A549 (cell line): ENCODE data around the gene SLC51A. TPM values are rescaled to one million over a fixed set of nuclear protein-coding genes. Genes with fewer than 3 reads are reported as not detected.

Experiments used
- ATAC-seq, 2 experiments: fragments of 200-7000 bp in 1 of 2; fragments of >200 bp in 1 of 2; cut with Nextera tagmentation in 1 of 2; cut with Tn5 transposase in 1 of 2; 3 replicates each; pipeline versions ENCODE4 v1.8.0 to v1.9.1; 2018 to 2020; ENCODE audit warnings: mild to moderate bottlenecking in 1 of 2, moderate library complexity in 1 of 2
- CTCF ChIA-PET: fragments of 300-600 bp; sonication (Branson Sonifier 250); formaldehyde crosslinking; extraction: SDS; loops from one replicate; lab custom pipeline; 2021; ENCODE audit warnings: antibody characterized with exemption, inconsistent platforms; lab: Yijun Ruan, JAX
- POLR2A ChIA-PET: fragments of 350-600 bp; formaldehyde crosslinking; extraction: SDS; loops from one replicate; lab custom pipeline; 2021; ENCODE audit warnings: antibody characterized with exemption, inconsistent platforms; lab: Yijun Ruan, JAX
- DNase-seq, 2 experiments: peaks; one replicate each; pipeline versions ENCODE4 v3.0.0 to v3.0.0-alpha.2; 2011 to 2016; ENCODE audit warnings: low read depth in 1 of 2, low spot score in 1 of 2
- FAIRE-seq: peaks from 2 replicates; lab custom pipeline; 2011; peaks lifted over from hg19 to GRCh38; lab: Jason Lieb, UNC
- H3K27ac ChIP-seq, 2 experiments: fragments of >200 bp; sonication (Bioruptor Twin); formaldehyde crosslinking; 3 replicates each; pipeline ENCODE4 v1.5.1; 2016 to 2017
- H3K4me1 ChIP-seq: fragments of >200 bp; sonication (Bioruptor Twin); formaldehyde crosslinking; 3 replicates; pipeline ENCODE4 v1.6.1; 2016
- H3K4me2 ChIP-seq: fragments of >200 bp; sonication (Bioruptor Twin); formaldehyde crosslinking; 3 replicates; pipeline ENCODE4 v1.6.1; 2016
- H3K4me3 ChIP-seq: fragments of >200 bp; sonication (Bioruptor Twin); formaldehyde crosslinking; 3 replicates; pipeline ENCODE4 v1.5.1; 2016
- H3K9me3 ChIP-seq: fragments of >200 bp; sonication (Bioruptor Twin); formaldehyde crosslinking; 3 replicates; pipeline ENCODE4 v1.6.1; 2016
- BHLHE40 ChIP-seq: IDR thresholded peaks from 2 replicates; pipeline ENCODE4 v1.6.1; 2012; ENCODE audit warnings: low read depth, low read length, inconsistent platforms
- CBX2 ChIP-seq: fragments of 200-600 bp; sonication (generic); IDR thresholded peaks from 2 replicates; pipeline ENCODE4 v1.6.1; 2016; ENCODE audit warnings: low read depth, mild to moderate bottlenecking, borderline replicate concordance
- CEBPB ChIP-seq, 2 experiments: fragments of >200 bp in 1 of 2; sonication (Bioruptor Twin) in 1 of 2; formaldehyde crosslinking in 1 of 2; IDR thresholded peaks; 2 replicates each; pipeline ENCODE4 v1.6.1; 2012 to 2016
- CHD2 ChIP-seq: fragments of 150-350 bp; IDR thresholded peaks from 2 replicates; pipeline ENCODE4 v1.6.1; 2014; ENCODE audit warnings: low read length; ENCODE audit not compliant: partially characterized antibody
- CHD4 ChIP-seq: fragments of 200-600 bp; sonication (generic); IDR thresholded peaks from 2 replicates; pipeline ENCODE4 v1.6.1; 2016; ENCODE audit warnings: antibody characterized with exemption, mild to moderate bottlenecking, borderline replicate concordance
- CTCF ChIP-seq: fragments of >200 bp; sonication (Bioruptor Twin); formaldehyde crosslinking; IDR thresholded peaks from 3 replicates; pipeline ENCODE4 v1.5.1; 2016
- EHF ChIP-seq: fragments of 250-450 bp; sonication (Bioruptor Pico); IDR thresholded peaks from 2 replicates; pipeline ENCODE4 v1.5.0; 2020; ENCODE audit warnings: mild to moderate bottlenecking
- ELK1 ChIP-seq: fragments of 150-350 bp; IDR thresholded peaks from 2 replicates; pipeline ENCODE4 v1.6.1; 2014; ENCODE audit warnings: low read depth, mild to moderate bottlenecking, low read length
- ESRRA ChIP-seq: fragments of 150-350 bp; IDR thresholded peaks from 2 replicates; pipeline ENCODE4 v1.6.1; 2014; ENCODE audit warnings: mild to moderate bottlenecking, low read length, borderline replicate concordance
- FOSL2 ChIP-seq, 2 experiments: fragments of 450-650 bp in 1 of 2; fragments of >200 bp in 1 of 2; sonication (Bioruptor Twin) in 1 of 2; formaldehyde crosslinking; IDR thresholded peaks; 2 replicates each; pipeline versions ENCODE4 v1.5.0 to v1.6.1; 2016 to 2020; ENCODE audit warnings: mild to moderate bottlenecking in 1 of 2, moderate library complexity in 1 of 2
- FOXS1 ChIP-seq: fragments of 250-450 bp; sonication (Bioruptor Pico); IDR thresholded peaks from 2 replicates; pipeline ENCODE4 v1.5.0; 2020; ENCODE audit warnings: mild to moderate bottlenecking, moderate library complexity
- GATA3 ChIP-seq: IDR thresholded peaks from 2 replicates; pipeline ENCODE4 v1.6.1; 2012; ENCODE audit warnings: borderline replicate concordance
- HEYL ChIP-seq: fragments of 250-450 bp; sonication (Bioruptor Pico); IDR thresholded peaks from 2 replicates; pipeline ENCODE4 v1.8.0; 2021; ENCODE audit warnings: mild to moderate bottlenecking, moderate library complexity
- HOXB5 ChIP-seq: fragments of 250-450 bp; sonication (Bioruptor Pico); IDR thresholded peaks from 2 replicates; pipeline ENCODE4 v1.5.0; 2020; ENCODE audit warnings: mild to moderate bottlenecking, moderate library complexity
- MYC ChIP-seq: IDR thresholded peaks from 2 replicates; pipeline ENCODE4 v1.6.1; 2012; ENCODE audit warnings: mild to moderate bottlenecking, inconsistent platforms, low read length, improper control_type of control experiment, borderline replicate concordance
- NPAS2 ChIP-seq: fragments of 250-450 bp; sonication (Bioruptor Pico); IDR thresholded peaks from 2 replicates; pipeline ENCODE4 v1.8.0; 2022; ENCODE audit warnings: mild to moderate bottlenecking, moderate library complexity, borderline replicate concordance
- NR3C1 ChIP-seq: fragments of >200 bp; sonication (Bioruptor Twin); formaldehyde crosslinking; IDR thresholded peaks from 3 replicates; pipeline ENCODE4 v1.6.1; 2017
- POLR2A ChIP-seq: IDR thresholded peaks from 2 replicates; pipeline ENCODE4 v1.6.1; 2012; ENCODE audit warnings: mild to moderate bottlenecking, low read length
- RARB ChIP-seq: fragments of 250-450 bp; sonication (Bioruptor Pico); IDR thresholded peaks from 2 replicates; pipeline ENCODE4 v1.8.0; 2021; ENCODE audit warnings: mild to moderate bottlenecking, moderate library complexity
- SMC3 ChIP-seq: fragments of >200 bp; sonication (Bioruptor Twin); formaldehyde crosslinking; IDR thresholded peaks from 3 replicates; pipeline ENCODE4 v1.6.1; 2018; ENCODE audit warnings: inconsistent platforms
- SREBF2 ChIP-seq: fragments of 450-650 bp; IDR thresholded peaks from 2 replicates; pipeline ENCODE4 v1.6.1; 2014; ENCODE audit warnings: mild to moderate bottlenecking, moderate library complexity
- ZC3H11A ChIP-seq: fragments of 450-650 bp; IDR thresholded peaks from 2 replicates; pipeline ENCODE4 v1.6.1; 2014; ENCODE audit warnings: antibody characterized with exemption, mild to moderate bottlenecking
- ZFP36 ChIP-seq: fragments of 450-650 bp; IDR thresholded peaks from 2 replicates; pipeline ENCODE4 v1.6.1; 2014; ENCODE audit warnings: borderline replicate concordance; ENCODE audit not compliant: partially characterized antibody
- WGBS: methylation state at CpG from one replicate; pipeline ENCODE4 v1.1.6; 2017; ENCODE audit errors: missing lambda C conversion rate; 5-methylcytosine and 5-hydroxymethylcytosine counted together
- polyA plus RNA-seq, 4 experiments: library from polyadenylated mRNA; depleted of rRNA in 3 of 4; stranded (reverse); fragments of >200 nt; fragmentation: RNase III in 1 of 4; extraction: RNeasy Plus Mini Kit Qiagen cat#74134 plus additional on column Dnase treatment in 1 of 4; gene quantifications; 2 replicates in 3 of 4; 3 replicates in 1 of 4; pipeline ENCODE4 v1.2.3, GENCODE V29; 2011 to 2017
- TF ChIP-seq, protein P1 (sequence below): IDR thresholded peaks from 2 replicates; pipeline ENCODE4 v1.6.1; 2012; ENCODE audit warnings: low read depth, borderline replicate concordance
- TF ChIP-seq, protein P2 (sequence below): fragments of 250-450 bp; sonication (Bioruptor Pico); IDR thresholded peaks from 2 replicates; pipeline ENCODE4 v1.5.0; 2021; ENCODE audit warnings: mild to moderate bottlenecking, moderate library complexity, borderline replicate concordance
- TF ChIP-seq, protein P3 (sequence below): fragments of 200-600 bp; sonication (generic); IDR thresholded peaks from 2 replicates; pipeline ENCODE4 v1.6.1; 2016; ENCODE audit warnings: antibody characterized with exemption, mild to moderate bottlenecking, moderate library complexity

SLC51A gene
- polyA plus RNA-seq, 2 of the 4 experiments (the other 2 are of a cell fraction): not detected

DNA sequence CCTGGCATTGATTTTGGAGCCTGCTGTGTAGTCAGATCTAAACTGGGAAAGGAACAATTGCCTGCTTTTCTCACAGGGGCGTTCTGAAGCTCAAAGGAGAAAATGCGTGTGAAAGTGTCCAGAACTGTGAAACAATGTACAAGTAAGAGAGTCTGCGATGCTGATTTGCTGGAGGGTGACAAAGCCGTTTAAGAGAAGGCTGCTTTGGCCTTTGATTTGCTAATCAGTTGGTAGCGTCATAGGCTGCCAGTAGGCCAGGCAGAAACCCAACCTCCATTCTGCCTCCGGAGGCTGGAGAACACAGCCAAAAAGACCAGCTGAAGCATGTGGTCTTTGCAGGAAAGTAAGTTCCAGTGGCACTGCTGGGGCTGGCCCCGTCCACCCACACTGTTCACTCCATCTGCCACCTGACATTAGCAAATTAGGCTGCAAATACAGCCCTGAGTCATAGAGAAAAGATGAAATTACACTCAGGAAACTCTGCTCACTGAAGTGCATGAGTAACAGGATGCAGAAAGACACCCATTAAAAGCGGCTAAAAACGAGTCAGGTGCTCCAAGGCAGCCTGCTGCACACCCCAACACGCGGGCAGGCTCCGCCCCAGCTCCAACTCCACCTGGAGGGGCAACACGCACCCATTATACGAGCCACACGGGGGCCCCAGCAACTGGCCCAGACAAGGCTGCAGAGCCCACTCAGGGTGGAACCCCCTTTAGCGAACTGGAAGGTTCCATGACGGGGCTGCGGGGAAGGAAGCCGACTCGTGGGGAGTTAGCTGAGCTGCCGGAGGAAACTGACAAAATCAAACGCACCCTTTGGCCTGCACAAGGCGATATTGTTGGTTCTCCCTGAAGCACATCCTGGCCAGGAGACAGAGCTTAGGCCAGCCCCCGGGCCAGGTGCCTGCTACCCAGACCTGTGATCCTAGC lies 36.7 kb upstream of the SLC51A start:
- DNase-seq: no peak
- FAIRE-seq: no peak
- ChIA-PET CTCF (no interaction called here), POLR2A (no interaction called here)
- Histone ChIP-seq H3K4me2 (no peak overlapping the region), H3K27ac (no peak overlapping the region), H3K4me3 (no peak overlapping the region), H3K9me3 (no peaks in the 10 kb centered on the region), H3K4me1 (no peaks in the 10 kb centered on the region)
- ATAC-seq: no peak
- WGBS: 68% methylated on average over 21 of the region's 24 CpGs
- TF ChIP-seq NR3C1 (no peak), POLR2A (no peak), GATA3 (no peak), CBX2 (no peak), ZC3H11A (no peak), BHLHE40 (no peak), CEBPB (IDR thresholded peaks at IDR 0.05) (no peak), SMC3 (no peak), EHF (CRISPR knock-in tag) (no peak), NPAS2 (CRISPR knock-in tag) (no peak), MYC (no peak), HEYL (no peak), ZFP36 (no peak), FOSL2 (IDR thresholded peaks at IDR 0.05) (no peak), FOSL2 (CRISPR knock-in tag; IDR thresholded peaks at IDR 0.05) (no peak), HOXB5 (no peak)
- TF ChIP-seq, protein P1, sequence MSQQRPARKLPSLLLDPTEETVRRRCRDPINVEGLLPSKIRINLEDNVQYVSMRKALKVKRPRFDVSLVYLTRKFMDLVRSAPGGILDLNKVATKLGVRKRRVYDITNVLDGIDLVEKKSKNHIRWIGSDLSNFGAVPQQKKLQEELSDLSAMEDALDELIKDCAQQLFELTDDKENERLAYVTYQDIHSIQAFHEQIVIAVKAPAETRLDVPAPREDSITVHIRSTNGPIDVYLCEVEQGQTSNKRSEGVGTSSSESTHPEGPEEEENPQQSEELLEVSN: no peak
- TF ChIP-seq, protein P2, sequence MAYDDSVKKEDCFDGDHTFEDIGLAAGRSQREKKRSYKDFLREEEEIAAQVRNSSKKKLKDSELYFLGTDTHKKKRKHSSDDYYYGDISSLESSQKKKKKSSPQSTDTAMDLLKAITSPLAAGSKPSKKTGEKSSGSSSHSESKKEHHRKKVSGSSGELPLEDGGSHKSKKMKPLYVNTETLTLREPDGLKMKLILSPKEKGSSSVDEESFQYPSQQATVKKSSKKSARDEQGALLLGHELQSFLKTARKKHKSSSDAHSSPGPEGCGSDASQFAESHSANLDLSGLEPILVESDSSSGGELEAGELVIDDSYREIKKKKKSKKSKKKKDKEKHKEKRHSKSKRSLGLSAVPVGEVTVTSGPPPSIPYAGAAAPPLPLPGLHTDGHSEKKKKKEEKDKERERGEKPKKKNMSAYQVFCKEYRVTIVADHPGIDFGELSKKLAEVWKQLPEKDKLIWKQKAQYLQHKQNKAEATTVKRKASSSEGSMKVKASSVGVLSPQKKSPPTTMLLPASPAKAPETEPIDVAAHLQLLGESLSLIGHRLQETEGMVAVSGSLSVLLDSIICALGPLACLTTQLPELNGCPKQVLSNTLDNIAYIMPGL (CRISPR knock-in tag): no peak
- TF ChIP-seq, protein P3, sequence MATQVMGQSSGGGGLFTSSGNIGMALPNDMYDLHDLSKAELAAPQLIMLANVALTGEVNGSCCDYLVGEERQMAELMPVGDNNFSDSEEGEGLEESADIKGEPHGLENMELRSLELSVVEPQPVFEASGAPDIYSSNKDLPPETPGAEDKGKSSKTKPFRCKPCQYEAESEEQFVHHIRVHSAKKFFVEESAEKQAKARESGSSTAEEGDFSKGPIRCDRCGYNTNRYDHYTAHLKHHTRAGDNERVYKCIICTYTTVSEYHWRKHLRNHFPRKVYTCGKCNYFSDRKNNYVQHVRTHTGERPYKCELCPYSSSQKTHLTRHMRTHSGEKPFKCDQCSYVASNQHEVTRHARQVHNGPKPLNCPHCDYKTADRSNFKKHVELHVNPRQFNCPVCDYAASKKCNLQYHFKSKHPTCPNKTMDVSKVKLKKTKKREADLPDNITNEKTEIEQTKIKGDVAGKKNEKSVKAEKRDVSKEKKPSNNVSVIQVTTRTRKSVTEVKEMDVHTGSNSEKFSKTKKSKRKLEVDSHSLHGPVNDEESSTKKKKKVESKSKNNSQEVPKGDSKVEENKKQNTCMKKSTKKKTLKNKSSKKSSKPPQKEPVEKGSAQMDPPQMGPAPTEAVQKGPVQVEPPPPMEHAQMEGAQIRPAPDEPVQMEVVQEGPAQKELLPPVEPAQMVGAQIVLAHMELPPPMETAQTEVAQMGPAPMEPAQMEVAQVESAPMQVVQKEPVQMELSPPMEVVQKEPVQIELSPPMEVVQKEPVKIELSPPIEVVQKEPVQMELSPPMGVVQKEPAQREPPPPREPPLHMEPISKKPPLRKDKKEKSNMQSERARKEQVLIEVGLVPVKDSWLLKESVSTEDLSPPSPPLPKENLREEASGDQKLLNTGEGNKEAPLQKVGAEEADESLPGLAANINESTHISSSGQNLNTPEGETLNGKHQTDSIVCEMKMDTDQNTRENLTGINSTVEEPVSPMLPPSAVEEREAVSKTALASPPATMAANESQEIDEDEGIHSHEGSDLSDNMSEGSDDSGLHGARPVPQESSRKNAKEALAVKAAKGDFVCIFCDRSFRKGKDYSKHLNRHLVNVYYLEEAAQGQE: no peak

- Histone ChIP-seq H3K27ac (no peak overlapping the region), H3K4me2 (no peak overlapping the region), H3K4me3 (no peak overlapping the region), H3K9me3 (no peaks in the 10 kb centered on the region), H3K4me1 (no peaks in the 10 kb centered on the region)
- FAIRE-seq (no peak), ATAC-seq (no peak), DNase-seq (no peak)
- ChIA-PET POLR2A (no interaction called here), CTCF (no interaction called here)
- WGBS: 73% methylated on average over 9 of the region's 9 CpGs
- TF ChIP-seq MYC: no peak
- no peak for TF ChIP-seq SREBF2
- no peak for TF ChIP-seq CTCF
- TF ChIP-seq SMC3: no peak
- TF ChIP-seq ESRRA: no peak
- TF ChIP-seq HEYL: no peak
- no peak for TF ChIP-seq ELK1
- TF ChIP-seq FOXS1: no peak
- TF ChIP-seq CHD4: no peak
- TF ChIP-seq, protein P2 (CRISPR knock-in tag): no peak
- no peak for TF ChIP-seq CHD2
- TF ChIP-seq RARB (CRISPR knock-in tag): no peak
These were observed 36.0 kb upstream of the SLC51A start for GRCh38 chr3:196180346-196180745.
